GM21367 (cell line): ENCODE measurements around the gene MB21D2.
"Not testable (repeated sequence)": the region's sequence is repeated elsewhere in the genome, so short reads cannot be mapped to it uniquely, and the experiment has no call there.

Source experiments
- ATAC-seq: cut with Tn5 transposase; IDR thresholded peaks from one replicate; pipeline ENCODE4 v1.9.1; 2021; ENCODE audit not compliant: unreplicated experiment

Gene MB21D2

DNA sequence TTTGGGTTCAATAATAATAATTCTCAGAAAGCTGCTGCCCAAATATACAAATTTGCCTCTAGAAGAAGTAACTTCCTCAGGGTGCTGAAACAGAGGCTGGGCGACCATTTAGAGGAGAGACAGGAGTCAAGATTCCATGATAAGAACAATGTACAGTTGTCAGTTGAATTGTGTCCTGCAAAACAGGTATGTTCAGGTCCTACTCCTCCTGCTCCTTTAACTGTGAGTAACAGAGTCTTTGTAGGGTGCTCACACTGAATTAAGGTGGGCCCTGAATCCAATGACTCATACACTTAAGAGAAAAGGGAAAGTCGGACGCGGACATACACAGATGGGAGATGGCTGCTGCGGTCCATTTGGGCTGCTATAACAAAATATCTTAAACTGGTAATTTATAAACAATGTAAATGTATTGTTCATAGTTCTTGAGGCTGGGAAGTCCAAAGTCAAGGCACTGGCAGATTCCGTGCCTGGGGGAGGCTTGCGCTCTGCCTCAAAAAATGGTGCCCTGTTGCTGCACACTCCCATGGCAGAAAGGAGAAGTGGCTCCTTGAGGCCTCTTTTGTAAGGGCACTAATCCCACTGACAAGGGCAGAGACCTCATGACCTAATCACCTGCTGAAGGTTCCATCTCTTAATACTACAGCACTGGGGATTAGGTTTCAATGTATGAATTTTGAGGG, 55.1 kb downstream of the MB21D2 start:
- no peak for ATAC-seq

DNA sequence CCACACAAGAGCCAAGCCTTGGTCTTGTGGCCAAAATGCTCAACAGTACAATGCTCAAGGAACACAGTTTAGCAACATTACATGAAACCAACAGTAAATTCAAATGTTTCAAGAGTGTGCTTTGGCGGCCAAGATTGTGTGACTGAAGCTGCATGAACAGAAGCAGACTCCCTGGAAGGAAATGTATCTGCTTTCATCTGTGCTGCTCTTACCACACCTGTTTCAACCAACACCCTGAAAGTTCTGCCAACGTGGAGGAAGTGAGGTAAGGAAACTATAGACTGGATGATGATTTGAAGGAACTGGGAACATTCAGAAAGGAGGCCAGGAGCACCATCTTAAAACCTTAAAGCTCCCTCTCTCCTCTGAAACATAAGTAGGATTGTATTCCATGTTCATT, 55.7 kb downstream of the MB21D2 start:
- peak; percentile 44 for ATAC-seq

DNA sequence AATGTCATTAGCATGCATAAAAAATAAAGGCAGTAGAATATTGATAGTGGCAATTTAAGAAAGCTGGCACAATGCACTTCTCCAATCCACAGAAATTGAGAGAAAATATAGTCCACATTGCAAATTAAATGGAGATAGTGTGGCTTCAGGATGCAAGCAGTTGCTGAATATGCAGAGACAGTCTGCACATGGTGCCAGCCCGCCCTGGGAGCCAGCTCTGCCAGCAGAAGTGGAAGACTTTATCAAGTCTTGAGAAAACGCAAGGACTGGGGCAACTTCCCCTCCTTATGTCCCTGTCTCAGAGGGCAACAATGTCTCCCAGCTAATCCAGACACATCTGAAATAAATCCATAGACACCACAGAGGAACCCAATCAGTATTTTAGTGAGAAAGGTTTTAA, 57.2 kb downstream of the MB21D2 start:
- ATAC-seq = no peak

DNA sequence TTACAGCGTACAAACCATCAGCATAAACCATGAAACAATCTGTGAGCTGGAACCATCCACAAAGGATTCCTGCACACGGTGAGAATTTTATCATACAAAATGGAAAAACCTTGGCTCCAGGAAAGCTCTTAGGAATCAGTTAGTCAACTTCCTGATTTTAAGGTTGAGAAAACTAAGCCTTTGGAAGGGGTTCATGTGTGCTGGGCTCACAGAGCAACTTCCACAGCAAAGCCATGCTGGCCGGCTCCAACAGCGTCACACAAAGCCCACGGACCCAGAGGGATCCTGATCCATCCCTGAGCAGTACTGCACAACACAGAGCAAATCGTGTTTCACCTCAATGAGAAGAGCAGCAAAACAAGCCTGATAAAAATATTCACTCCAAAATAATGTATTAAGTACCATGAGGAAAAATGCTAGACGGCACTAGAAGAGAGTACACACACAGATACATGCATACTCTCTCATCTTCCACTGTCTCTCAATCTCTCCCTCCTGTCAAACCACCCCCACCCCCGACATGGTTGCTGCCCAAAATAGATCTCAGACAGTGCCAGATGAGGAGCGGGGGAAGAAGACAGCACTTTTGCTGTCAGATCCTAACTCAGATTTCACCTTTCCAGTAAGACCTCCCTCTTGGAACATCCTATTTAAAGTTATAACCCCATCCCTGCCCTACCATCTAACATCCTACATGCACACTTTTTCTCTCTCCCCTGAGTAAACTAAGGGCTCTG, 58.6 kb downstream of the MB21D2 start:
- no peak for ATAC-seq

DNA sequence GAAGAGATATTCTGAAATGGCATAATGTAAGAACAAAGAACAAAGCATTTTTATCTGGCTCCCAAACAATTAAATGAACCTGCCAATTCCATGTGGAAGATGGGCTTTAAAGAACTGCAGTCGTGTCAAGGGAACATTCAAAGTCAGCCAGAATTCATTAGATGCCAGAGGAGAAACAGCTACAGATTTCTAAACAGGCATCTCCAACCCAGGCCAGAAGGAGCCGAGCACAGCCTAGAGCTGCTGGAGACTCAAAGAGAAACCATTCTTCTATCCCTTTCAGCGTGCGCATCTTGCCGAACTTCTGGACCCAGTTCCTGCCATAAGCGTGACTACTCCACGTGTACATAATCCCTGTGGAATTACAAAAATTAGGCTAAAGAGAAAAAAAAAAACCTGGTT, 60.4 kb downstream of the MB21D2 start:
- ATAC-seq = no peak

DNA sequence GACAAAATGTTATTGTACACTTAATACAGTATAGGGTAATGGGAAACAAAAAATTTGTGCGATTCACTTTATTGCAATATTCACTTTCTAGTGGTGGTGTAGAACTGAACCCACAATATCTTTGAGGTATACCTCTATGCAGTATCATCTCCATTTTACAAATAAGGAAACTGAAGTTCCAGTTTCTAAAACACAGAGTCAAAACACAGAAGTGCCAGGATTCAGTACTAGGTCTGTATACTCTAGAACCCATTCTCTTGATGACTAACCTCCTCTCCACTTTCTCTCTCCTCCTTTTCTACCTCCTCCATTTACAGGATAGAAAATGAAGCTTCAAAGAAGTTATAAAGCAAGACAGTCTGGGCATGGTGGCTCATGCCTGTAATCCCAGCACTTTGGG, 62.2 kb downstream of the MB21D2 start:
- ATAC-seq = no peak

DNA sequence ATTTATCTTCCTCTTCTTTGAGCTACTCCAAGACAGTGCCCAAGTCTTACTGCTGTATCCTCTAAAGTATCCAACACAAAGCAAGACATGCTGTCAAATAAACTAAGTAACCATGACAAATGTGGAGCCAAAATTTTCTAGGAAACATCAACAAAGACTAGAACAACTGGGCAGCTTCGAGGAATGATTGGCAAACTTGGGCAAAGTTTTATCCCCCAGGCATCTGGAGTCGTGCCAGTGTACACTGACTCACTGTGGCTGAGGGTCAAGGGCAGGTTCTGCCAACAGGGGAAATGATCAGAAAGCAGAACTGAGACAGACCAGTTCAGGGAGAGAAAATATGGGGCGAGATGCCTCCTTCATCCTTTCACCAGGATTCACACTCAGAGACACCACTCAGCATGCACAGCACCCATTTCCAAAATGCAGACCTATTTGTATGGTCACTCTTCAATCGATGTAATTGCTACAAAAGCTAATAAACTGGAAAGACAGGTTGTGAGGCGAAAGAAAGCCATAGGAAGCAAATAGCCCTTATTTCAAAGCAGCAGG, 65.8 kb downstream of the MB21D2 start:
- ATAC-seq = peak; percentile 49

DNA sequence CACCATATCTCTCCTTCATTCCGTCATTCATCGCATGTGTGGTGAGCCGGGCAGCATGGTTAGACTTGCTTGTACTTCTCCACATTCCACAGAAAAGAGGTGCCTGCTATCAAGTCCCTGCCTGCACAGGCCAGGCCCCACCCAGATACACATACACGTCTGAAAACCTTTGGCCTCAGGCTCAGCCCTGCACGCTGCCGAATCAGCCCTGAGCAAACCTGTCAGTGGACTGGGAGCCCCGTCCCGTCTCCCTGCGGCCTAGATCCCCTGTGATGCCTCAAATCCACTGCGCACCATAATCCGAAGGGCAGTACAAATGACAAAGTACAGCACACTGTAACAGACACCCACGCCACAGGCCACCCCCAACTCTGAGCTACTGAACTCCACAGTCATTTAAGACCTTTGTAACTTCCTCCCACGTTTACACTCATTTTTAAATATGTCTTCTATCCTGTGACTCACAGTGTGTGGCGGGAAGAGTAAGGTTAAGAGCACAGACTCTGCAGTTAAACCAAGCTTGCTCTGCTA, 67.1 kb downstream of the MB21D2 start:
- peak; percentile 67 for ATAC-seq

DNA sequence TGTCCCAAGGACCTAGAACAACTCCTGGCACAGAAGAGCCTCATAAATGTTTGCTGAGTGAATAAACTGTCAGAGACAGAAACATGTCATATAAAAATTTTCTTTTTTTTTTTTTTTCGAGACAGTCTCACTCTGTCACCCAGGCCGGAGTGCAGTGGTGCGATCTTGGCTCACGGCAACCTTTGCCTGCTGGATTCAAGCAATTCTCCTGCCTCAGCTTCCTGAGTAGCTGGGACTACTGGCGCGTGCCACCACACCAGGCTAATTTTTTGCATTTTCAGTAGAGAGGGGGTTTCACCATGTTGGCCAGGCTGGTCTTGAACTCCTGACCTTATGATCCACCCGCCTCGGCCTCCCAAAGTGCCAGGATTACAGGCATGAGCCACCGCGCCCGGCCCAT, 67.8 kb downstream of the MB21D2 start:
- not testable (repeated sequence) for ATAC-seq

DNA sequence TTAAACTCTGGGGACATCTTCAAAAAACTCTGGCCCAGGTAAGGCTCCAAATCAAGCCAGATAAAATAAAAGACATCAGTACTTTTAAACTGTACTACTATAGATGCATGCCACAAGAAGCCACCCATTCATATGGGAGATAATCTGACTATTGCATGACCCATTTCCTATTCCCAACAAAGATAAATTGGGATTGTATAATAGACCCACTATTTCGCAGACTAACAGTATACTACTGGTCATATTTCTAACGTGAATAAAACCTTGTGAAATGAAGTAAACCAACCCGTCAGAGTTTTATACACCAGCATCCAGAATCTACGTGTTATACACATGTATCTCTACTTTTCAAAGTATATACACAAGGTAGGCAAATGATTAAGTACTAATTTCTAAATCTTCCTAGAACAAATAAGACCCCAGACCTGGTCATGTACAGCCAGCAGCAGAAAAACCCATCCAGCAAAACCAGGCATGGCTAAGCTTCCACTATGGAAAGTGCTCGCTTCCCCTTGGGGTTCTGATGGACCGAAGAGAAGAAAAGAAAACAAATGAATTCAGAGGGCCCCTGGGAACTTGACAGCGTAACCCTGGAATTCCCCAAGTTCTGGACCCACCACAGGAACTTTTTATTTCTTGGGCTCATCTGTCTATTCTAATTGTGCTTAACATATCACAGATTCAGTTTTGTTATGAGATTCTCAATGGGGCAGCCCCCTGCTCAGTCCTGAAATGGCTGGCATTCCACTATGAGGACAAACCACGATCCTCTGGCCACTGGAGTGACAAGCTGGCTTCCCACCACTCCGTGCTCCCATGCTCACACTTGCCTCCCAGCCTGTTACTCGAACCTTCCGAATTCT, 69.1 kb downstream of the MB21D2 start:
- no peak for ATAC-seq

DNA sequence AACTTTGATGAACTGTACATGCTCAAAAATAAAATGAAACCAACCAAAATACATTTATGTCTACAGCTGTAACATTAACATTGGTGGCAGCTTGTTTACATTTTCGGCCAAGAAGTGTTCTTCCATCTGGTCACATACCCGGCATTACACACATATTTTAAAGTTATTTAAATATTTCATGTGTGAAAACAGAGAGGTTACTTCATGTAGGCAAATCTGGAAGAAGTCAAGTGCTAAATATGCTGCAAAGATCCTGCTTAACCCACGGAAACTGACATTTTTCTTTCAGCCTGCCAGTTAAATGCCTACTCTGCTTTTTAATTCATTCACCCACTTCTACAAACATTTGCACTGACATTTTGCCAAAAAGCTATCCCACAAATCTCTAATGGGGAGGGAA, 69.7 kb downstream of the MB21D2 start:
- ATAC-seq = no peak

DNA sequence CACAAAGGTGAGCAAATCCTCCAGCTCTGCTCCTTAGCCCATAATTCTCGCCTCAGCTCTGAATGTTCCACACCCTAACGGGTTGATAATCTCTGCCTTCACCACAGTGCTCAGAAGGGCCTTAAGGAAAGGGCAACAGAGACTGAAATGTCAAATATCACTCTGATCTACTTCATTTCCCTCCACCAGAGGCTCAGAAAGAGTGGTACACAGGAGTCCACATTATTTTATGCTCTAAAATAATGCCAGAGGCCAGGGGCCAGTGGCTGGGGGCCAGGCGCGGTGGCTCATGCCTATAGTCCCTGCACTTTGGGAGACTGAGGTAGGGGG, 72.2 kb downstream of the MB21D2 start:
- no peak for ATAC-seq

DNA sequence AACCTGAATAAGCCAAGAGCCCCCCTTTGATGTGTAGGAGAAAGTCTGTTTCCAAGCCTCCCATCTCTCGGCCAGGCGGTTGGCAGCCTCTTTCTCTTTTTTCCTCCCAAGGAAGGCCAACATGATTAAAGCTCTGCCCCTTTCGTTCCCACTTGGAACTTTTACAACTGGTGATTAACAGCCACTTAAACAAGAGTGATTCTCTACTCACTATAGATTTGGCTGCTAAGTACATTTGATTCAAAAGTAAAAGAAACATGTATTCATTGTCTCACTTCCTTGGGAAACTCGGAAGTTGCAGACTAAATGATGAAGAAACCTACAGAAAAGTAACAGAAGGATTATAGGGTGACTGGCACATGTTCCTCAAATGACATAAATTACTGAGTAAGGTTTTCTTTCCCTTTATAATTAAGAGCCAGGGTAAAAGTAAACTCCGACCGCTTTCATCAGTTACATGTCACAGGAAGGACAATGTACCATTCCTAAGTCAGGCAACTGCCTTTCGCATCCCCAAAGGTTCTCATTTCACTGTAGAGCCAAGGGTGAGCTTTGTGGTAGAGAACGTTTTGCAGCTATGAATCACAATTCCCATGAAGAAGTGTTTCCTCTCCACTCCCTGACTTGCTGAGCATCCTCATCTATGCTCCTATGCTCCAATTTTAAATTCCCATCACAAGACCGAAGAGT, 72.7 kb downstream of the MB21D2 start:
- no peak for ATAC-seq

DNA sequence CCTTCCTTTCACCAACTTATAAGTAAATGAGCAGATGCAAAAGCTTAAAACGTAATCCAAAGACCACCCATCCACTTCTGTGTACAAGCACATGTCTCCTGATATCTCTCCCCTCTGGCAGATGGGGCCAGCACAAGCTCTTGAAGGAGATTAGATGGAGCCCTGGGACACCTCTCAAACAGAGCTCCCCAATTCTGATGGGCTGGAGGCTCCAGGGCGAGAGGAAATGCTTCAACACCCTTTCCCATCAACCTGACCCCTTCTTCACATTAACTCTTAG, 73.2 kb downstream of the MB21D2 start:
- ATAC-seq = no peak

DNA sequence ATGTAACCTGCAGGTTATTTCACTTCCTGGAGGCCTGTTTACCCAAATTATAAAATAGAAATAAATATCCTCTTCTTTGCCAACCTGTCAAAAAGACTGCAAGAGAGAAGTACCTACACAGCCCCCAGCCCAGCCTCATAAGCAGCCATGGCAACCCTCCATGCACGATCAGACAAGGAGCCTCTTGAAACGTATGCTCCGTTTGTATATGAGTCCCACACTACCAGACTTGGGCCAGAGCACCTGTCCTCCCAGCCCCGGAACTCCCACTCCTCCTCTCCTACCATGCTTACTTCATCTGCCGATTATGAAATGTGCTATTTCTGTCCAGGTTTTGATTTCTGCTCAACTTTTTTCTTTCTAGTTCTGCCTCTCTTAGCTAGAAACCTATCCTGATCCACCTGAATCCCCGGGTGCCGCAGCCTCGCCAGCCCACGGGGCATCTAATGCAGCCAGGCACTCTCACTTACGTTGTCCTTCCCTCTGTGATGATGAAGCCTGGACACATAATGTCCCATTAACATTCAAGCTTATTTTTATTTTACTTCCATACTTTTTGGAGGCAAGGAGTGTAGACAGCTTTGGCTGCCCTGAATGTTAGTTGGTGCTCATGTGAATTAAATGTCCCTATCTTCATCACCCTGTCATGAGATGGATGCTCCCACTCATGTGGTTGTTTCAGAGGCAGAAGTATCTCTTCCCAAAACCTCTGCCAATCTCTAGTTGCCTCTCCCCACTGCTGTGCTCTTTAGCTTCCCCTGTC, 73.8 kb downstream of the MB21D2 start:
- no peak for ATAC-seq

DNA sequence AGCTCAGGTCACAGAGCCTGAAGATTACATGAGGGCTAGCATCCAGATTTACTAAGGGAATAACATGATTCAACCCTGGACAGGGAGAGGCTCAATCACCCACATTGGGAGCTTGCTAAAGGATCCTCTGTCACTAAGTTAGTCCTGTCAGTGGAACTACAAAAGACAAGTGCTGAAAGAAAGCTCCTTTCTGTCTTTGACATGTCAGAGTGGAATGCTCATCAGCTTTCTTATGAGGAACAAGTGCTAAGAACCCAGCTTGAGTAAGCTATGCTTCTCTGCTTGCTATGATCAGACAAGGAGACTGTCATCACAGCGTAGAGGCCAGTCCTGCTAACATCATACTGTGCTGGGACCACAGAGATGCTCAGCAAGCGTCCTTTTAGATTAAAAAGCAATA, 74.5 kb downstream of the MB21D2 start:
- no peak for ATAC-seq

DNA sequence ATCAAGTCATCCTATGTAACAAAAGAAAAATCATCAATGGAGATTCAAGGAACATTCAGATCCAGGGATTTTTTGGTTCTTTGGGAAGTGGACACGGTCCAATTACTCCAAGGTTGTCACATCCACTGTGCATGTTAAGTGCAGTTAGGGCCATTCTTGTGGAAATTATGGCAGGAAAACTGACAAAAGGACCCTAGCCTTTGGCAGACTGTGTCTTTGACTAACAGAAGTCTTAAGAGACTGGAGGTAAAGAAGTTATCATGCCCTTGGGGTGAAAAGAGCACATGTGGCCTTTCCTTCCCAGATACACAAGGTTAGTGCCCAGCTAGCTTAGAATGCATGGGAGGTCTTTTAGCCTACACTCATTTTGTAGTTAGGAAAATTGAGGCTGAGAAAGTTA, 74.9 kb downstream of the MB21D2 start:
- ATAC-seq = no peak

DNA sequence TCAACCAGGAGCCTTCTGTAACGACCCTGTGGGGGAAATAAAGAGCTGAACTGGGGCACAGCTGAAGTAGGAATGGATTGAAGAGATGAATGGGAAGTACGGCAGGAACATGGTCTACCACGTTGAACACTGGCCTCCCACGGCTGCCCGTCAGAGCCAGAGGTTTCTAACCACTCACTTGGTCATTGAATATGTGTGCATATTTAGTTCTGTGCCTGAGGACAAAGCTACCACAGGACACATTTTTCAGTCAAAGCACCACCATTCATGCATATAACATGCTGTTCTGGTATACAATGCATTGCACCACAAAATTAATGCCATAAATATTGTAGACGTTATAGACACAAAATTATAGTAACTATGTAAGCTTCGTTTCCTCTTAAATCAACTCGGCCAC, 75.5 kb downstream of the MB21D2 start:
- no peak for ATAC-seq

DNA sequence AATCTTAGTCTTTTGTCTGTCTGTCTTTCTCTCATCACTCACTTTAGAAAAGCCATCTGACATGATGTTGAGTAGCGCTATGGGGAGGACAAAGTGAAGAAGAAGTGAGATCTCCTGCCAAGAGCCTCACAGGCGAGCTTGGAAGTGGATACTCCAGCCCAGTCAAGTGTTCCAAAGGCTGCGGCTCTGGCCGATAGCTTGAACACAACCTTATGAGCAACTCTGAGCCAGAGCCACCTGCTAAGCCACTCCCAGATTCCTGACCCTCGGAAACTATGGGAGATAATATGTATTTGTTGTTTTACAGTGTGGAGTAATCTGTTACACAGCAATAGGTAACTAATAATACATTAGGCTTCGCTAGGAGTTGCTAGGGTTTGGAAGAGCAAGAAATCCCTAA, 76.2 kb downstream of the MB21D2 start:
- ATAC-seq = no peak

DNA sequence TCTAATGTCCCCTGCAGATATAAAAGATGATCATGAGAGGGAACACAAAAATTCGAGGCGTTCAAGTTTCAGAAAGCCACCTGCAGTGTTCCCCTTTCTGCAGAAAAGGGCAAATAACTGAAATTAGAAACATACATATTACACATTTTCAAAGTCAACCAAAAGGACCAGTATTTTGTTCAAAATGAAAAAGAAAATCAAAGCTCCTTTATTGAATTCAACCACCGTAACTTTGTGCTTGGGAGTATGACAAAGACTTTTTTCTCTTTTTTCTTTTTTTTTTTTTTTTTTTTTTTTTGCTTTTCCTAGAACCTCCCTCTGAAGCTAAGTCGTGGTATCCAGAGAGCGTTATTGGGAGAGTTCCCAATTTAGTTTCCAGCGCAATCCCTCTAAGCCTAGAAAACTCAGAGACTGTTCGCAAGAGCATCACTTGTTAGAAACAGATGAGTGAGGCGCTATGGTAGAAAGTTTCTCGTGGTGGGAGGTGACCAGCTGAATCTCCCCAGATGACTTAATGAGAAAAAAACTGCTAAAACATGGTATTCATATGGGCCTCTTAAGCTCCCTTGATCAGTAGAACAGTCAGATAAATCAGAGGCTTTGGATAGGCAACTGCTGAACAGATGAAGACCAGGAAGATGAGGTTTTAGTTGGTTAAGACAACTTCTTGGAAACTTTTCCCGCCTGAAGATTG, 77.4 kb downstream of the MB21D2 start:
- ATAC-seq = no peak
